Natural killer cell treated with Interleukin-12 subunit alpha and Interleukin-12 subunit beta and Interleukin-15 and Interleukin-18, amount 100 ng/mL, for 72 hours (primary cell): ENCODE results near the gene SNAP25. TPM values are rescaled to one million over a fixed set of nuclear protein-coding genes. Genes with fewer than 3 reads are reported as not detected.
A peak's percentile ranks its signal among the peaks of the same experiment; 100 is the strongest.

Experiments
- ATAC-seq, 2 donors: fragments of 150-1000 bp; cut with Tn5 transposase in 1 of 2; sonication (Bioruptor Pico), chemical (Tn5 transposase) in 1 of 2; 2 replicates each; pipeline ENCODE4 v1.10.0; 2021
- DNase-seq: peaks from one replicate; pipeline ENCODE4 v3.0.0; 2022; ENCODE audit warnings: low spot score
- H3K27ac Mint-ChIP-seq, 2 donors: 1 replicate in 1 of 2; 2 replicates in 1 of 2; pipeline ENCODE4 v1.8.0; 2022; ENCODE audit warnings: mixed read lengths in 2 of 2, mild to moderate bottlenecking in 1 of 2, moderate library complexity in 1 of 2
- H3K27me3 Mint-ChIP-seq, 2 donors: 1 replicate in 1 of 2; 2 replicates in 1 of 2; pipeline ENCODE4 v1.8.0; 2022; ENCODE audit warnings: mixed read lengths in 2 of 2
- H3K36me3 Mint-ChIP-seq: one replicate; pipeline ENCODE4 v1.8.0; 2022; ENCODE audit warnings: mixed read lengths
- H3K4me1 Mint-ChIP-seq, 2 donors: 1 replicate in 1 of 2; 2 replicates in 1 of 2; pipeline ENCODE4 v1.8.0; 2022; ENCODE audit warnings: low read depth in 2 of 2, mixed read lengths in 2 of 2, mild to moderate bottlenecking in 1 of 2
- H3K4me3 Mint-ChIP-seq: one replicate; pipeline ENCODE4 v1.8.0; 2022; ENCODE audit warnings: mixed read lengths
- H3K9me3 Mint-ChIP-seq: 2 replicates; pipeline ENCODE4 v1.8.0; 2022; ENCODE audit warnings: mixed read lengths
- total RNA-seq, 2 donors: library from RNA; stranded (reverse); gene quantifications; one replicate each; pipeline ENCODE4 v1.2.3, GENCODE V29; 2022

SNAP25 gene
- total RNA-seq, 2 donors from 2014 or later: 0.76 TPM; not detected in 1

DNA sequence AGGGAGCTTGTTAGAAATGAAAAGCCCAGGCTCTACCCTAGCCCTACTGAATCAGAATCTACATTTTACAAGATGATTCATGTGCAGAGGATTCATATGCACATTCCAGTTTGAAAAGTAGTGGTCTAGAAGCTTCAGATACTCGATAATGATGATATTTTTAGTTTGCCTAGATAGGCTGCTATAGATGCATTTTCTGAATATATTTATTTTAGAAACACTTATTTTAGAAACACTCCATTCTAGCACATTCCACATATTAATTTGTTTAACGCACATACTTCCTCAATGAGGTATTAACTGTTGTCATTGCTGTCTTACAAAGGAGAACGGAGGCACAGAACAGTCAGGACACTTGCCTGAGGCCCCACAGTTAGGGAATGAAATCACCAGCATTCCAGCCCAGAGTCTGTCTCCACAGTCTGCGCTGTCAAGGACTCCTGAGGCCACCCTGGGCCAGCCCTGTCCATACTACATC lies 64.4 kb downstream of the SNAP25 start:
- H3K36me3 Mint-ChIP-seq: no peaks in the 10 kb centered on the region
- H3K27me3 Mint-ChIP-seq: peaks cover 17 to 34% of the 10 kb centered on the region in 2 donors
- no peak overlapping the region for H3K4me3 Mint-ChIP-seq
- H3K9me3 Mint-ChIP-seq: no peaks in the 10 kb centered on the region
- no peak overlapping the region for H3K27ac Mint-ChIP-seq
- ATAC-seq (no peak), DNase-seq (no peak)
- H3K4me1 Mint-ChIP-seq: no peaks in the 10 kb centered on the region

DNA sequence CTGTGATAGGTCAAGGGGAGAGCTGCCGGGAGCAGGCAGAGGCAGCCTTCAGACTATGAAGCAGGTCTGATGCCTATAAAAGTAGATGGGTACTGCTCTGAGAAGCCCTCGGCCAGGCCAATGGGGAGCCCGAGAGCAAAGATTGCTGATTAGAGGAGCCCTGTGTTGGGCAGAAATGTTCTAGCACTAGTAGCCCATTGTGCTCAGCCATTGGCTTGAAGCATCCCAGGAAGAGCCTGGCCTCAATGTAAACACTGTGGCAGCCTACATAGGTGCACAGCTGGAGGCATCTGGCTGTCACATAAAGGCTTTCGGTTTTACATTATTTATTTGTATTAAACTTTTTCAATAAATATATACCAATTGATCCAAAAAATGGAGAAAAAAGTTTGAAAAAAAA lies 67.7 kb downstream of the SNAP25 start:
- no peak for DNase-seq
- Mint-ChIP-seq H3K4me1 (no peaks in the 10 kb centered on the region), H3K9me3 (no peaks in the 10 kb centered on the region), H3K4me3 (no peak overlapping the region), H3K27me3 (peaks cover 18 to 19% of the 10 kb centered on the region in 2 donors), H3K36me3 (no peaks in the 10 kb centered on the region), H3K27ac (no peak overlapping the region)
- no peak for ATAC-seq

DNA sequence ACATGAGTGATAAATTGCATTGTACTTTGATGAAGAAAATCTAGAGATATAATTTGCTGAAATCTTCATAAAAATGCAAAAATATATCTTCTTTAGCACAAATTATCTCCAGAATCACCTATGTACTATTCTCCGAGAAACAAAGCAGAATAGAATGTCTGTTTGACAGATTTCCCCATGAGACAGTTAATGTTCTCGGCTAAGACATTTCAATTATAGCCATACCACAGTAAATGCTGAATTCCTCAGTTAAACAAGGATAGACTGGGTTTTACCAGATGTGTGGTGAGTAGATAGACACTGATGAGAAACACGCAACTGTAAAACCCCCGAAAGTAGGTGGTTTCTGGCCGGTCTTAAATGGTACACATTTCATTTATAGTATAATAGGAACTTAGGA lies 69.8 kb downstream of the SNAP25 start:
- Mint-ChIP-seq H3K27me3 (peaks cover 19% of the 10 kb centered on the region in 2 donors), H3K4me1 (no peaks in the 10 kb centered on the region), H3K27ac (no peak overlapping the region), H3K9me3 (no peaks in the 10 kb centered on the region), H3K36me3 (no peaks in the 10 kb centered on the region), H3K4me3 (no peak overlapping the region)
- ATAC-seq (no peak), DNase-seq (no peak)

DNA sequence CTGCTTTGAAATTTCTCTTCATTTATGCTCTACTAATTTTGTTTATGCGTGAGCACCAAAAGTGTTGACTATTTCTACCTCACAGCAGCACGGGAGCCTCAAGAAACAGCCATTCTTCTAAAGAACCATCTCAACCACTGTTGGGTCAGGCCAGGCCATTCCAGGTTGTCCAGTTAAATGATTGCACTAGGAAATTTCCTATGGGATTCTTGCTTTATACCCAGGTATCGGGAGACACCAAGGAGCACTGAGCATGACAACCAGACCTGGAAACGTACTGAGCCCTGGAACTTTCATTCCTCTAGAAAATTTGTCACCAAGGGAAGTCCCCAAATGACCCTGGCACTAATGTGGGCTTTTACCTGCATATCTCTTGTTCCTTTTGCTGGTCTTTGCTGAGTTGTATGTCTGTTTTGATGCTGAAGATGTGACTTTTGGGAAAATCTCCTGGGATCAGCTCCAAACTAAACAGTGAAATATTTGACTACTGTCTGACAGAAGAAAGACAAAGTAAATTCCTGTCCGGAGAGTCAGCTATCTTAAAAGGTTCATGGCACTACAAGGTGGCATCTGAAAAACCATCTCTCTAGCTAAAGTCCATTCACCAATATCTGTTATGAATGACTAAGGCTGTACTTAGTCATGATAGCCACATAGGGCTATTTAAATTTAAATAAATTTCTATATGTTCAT lies 70.5 kb downstream of the SNAP25 start:
- ATAC-seq: no peak
- DNase-seq: no peak
- Mint-ChIP-seq H3K27me3 (peaks cover 19% of the 10 kb centered on the region in 2 donors), H3K36me3 (no peaks in the 10 kb centered on the region), H3K9me3 (no peaks in the 10 kb centered on the region), H3K4me3 (no peak overlapping the region), H3K4me1 (no peaks in the 10 kb centered on the region), H3K27ac (no peak overlapping the region)

DNA sequence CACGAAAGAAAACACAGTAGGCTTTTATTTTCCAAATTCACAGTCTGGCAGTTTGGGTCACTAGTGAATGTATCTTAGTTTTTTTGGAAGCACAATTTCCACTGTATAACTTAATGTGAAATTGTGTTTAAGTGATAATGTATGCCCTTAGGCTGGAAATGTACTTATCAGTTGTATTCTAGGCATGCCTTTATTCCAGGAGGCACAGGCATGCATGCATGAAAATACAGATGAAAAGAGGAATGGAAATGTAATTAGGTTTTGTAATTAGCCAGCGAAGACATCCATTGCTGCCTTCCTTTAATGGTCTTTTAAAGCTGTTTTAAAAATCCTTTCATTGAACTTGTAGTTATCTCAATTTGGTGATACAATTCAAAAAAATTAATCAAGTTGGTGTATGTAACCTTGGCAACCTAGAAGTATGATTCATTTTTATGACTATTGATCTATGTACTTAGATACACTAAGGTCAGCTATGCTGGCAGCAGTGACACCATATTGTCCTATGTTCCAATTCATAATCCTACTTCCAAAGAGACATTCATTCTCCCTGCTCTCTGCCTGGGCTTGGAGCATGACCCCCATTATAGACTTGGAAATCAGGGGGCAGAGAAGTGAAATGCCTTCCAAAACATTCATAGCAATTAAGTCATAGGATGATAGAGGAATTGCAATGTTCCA lies 73.1 kb downstream of the SNAP25 start:
- Mint-ChIP-seq H3K36me3 (no peaks in the 10 kb centered on the region), H3K4me1 (no peaks in the 10 kb centered on the region), H3K27ac (no peak overlapping the region), H3K4me3 (no peak overlapping the region), H3K27me3 (peaks cover 7 to 14% of the 10 kb centered on the region in 2 donors), H3K9me3 (no peaks in the 10 kb centered on the region)
- DNase-seq (no peak), ATAC-seq (no peak)

DNA sequence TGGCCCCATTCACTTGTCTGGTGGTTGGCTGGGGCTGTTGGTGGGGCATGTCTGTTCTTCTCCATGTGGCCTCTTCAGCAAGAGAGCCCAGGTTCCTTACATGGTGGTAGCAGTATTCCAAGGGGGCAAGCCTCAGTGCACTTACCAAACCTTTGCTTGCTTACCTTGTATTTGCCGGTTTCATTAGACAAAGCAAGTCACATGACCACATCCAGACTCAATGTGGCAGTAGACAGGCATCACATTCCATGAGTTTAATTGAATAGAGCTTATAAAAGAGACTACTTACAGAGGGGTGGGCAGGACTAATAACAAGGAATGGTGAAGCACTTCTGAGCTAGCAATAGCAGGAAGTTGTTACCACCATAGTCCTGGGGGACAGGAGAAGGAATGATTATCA lies 78.6 kb downstream of the SNAP25 start:
- H3K4me1 Mint-ChIP-seq: peaks cover 3 to 5% of the 10 kb centered on the region in 2 donors
- peaks cover 13 to 14% of the 10 kb centered on the region in 2 donors for H3K27me3 Mint-ChIP-seq
- no peaks in the 10 kb centered on the region for H3K9me3 Mint-ChIP-seq
- no peaks in the 10 kb centered on the region for H3K36me3 Mint-ChIP-seq
- H3K4me3 Mint-ChIP-seq: no peak overlapping the region
- ATAC-seq: no peak
- DNase-seq: no peak
- no peak overlapping the region for H3K27ac Mint-ChIP-seq

DNA sequence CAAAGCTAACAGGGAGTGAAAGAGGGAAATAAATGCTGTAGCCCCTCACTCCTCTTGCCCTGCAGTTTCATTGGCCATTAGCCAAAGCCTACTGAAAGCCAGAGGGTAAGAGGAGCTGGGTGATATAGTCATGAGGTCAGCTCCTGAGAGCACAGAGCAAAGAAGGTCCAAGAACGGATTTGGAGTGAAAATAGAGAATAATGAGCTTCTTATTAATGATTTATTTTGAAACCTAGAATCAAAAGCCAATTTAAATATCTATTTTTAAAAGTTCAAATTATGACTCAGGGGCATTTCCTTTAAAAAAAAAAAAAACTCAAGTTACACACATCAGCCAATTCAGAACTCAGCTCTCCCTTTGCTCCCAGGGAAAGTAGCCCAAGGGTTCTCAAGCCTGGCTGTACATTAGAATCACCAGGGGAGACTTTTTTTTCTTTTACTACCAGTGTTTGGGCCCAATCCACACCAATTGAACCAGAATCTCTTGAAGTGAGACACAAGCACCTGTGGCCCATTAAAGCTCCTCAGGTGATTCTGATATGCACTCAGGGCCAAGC lies 79.1 kb downstream of the SNAP25 start:
- Mint-ChIP-seq H3K4me3 (no peak overlapping the region), H3K9me3 (no peaks in the 10 kb centered on the region), H3K27me3 (peaks cover 9 to 10% of the 10 kb centered on the region in 2 donors), H3K27ac (no peak overlapping the region), H3K36me3 (no peaks in the 10 kb centered on the region), H3K4me1 (peaks cover 3 to 5% of the 10 kb centered on the region in 2 donors)
- ATAC-seq (no peak), DNase-seq (no peak)

DNA sequence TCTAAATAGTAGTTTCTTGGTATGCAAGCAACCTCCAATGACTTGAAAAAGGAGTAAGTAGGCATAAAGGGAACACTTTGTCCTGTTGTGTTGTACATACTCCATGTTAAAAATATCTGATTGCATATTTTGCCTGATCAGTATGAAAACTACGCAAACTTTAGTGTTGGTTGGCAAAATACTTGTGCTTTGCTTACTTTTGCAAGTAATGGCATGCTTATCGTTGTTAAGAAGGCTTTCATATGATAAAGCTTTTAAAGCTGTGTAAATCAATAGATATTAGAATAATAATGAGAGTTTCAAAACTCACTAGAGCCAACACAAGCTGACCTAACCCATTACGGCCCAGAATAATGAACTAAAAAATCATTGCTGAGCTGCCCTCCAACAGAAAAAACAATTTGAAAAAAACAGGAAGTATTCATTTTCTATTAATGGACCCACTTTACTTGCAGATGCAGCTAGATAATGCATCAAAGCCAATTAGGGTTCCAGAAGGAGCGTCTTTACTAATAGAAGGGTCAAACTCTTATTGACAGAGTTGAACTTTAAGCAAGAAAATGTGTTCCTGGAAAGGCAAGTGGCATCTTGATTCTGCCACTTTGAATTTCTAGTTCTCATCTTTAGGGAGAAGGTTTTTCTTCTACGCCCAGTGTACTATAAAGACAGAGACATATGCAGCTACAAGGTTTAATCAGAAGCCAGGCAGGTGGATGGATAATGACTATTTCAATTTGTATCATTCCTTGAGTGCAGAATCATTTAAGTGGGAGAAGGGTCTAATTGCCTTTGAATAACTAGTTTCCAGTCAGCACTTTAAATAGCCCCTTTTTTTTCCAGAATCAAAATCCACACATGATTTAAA lies 82.2 kb downstream of the SNAP25 start:
- H3K9me3 Mint-ChIP-seq: no peaks in the 10 kb centered on the region
- DNase-seq (no peak), ATAC-seq (no peak)
- H3K27ac Mint-ChIP-seq: no peak overlapping the region
- no peaks in the 10 kb centered on the region for H3K36me3 Mint-ChIP-seq
- peaks cover 6 to 10% of the 10 kb centered on the region in 2 donors for H3K27me3 Mint-ChIP-seq
- H3K4me1 Mint-ChIP-seq: peaks cover 9 to 11% of the 10 kb centered on the region in 2 donors
- no peak overlapping the region for H3K4me3 Mint-ChIP-seq

DNA sequence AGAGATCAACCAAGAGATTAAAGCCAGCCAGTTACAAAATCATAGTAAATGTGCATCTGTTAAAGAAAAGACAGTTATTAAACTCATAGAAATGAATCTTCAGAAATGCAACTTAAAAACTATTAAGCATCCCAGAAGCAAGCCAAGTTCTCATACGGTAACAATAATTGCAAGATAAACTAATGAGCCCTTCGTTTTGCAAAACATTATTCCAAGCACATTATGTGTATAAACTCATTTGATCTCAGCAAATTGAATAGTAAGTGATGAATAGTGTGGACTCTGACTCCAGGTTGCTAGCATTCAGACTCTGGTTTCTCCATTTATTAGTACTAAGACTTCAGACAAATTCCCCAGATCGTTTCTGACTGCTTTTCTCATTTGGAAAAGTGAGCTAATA lies 85.2 kb downstream of the SNAP25 start:
- no peak for ATAC-seq
- Mint-ChIP-seq H3K4me1 (peaks cover 28 to 32% of the 10 kb centered on the region in 2 donors), H3K36me3 (peaks cover 5% of the 10 kb centered on the region), H3K9me3 (no peaks in the 10 kb centered on the region), H3K4me3 (no peak overlapping the region), H3K27me3 (peaks cover 14 to 18% of the 10 kb centered on the region in 2 donors), H3K27ac (no peak overlapping the region)
- DNase-seq: no peak

DNA sequence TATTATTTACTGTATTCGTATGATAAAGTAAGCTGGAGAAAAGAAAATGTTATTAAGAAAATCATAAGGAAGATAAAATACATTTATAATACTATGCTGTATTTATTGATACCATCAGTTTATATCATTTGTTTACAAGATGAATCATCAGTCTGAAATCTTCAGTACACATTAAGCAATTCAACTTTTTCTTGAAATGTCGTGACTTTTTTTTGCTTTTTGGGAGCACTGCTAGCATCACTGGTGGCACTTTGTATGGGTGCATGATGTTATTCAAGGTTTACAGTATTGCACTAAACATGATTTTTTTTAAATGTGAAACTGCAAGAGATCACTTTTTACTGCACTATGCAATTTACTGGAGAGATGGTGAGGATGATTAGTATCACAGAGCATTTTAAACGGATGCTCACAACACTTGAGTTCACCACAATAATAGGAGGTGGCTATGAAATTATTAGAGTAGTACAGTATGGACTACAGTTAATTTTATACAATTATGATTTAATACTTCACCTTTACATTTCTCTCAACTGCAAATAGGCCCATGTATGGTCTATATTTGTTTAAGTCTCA lies 85.9 kb downstream of the SNAP25 start:
- H3K4me3 Mint-ChIP-seq: no peak overlapping the region
- peaks cover 7% of the 10 kb centered on the region for H3K36me3 Mint-ChIP-seq
- DNase-seq (no peak), ATAC-seq (no peak)
- H3K27ac Mint-ChIP-seq: no peak overlapping the region
- peaks cover 10 to 21% of the 10 kb centered on the region in 2 donors for H3K27me3 Mint-ChIP-seq
- peaks cover 29 to 34% of the 10 kb centered on the region in 2 donors for H3K4me1 Mint-ChIP-seq
- H3K9me3 Mint-ChIP-seq: no peaks in the 10 kb centered on the region

DNA sequence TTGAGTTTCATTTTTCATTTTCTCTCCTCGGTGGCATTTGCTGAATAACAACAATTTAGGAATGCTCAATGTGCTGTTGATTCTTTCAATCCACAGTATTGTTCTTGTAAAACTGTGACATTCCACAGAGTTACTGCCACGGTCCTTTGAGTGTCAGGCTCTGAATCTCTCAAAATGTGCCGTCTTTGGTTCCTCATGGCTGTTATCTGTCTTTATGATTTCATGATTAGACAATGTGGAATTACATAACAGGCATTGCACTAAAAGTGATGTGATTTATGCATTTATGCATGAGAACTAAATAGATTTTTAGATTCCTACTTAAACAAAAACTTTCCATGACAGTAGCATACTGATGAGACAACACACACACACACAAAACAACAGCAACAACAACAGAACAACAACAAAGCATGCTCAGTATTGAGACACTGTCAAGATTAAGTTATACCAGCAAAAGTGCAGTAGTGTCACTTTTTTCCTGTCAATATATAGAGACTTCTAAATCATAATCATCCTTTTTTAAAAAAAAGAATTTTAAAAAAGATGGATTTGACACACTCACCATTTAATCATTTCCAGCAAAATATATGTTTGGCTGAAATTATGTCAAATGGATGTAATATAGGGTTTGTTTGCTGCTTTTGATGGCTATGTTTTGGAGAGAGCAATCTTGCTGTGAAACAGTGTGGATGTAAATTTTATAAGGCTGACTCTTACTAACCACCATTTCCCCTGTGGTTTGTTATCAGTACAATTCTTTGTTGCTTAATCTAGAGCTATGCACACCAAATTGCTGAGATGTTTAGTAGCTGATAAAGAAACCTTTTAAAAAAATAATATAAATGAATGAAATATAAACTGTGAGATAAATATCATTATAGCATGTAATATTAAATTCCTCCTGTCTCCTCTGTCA lies 88.1 kb downstream of the SNAP25 start:
- Mint-ChIP-seq H3K36me3 (peaks cover 7% of the 10 kb centered on the region), H3K27ac (no peak overlapping the region), H3K4me1 (peaks cover 29 to 34% of the 10 kb centered on the region in 2 donors), H3K27me3 (peaks cover 10 to 25% of the 10 kb centered on the region in 2 donors), H3K9me3 (no peaks in the 10 kb centered on the region), H3K4me3 (peak overlapping the region; percentile 41)
- ATAC-seq (no peak), DNase-seq (no peak)

DNA sequence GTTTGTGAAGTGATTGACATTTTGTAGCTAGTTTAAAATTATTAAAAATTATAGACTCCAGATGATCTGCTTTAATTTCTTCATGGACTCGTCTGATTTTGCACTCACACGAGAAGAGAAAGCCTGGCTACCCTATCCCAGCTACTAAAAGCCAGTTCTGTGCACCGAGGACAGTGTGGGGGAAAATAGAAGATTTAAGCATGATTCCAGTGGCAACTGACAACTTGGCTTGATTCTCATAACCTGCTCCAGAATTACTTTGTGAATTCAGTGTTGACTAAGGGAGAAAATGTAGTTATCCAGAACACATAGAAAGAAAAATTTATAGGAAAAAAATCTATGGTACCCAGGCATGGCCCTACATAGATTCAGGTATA lies 88.7 kb downstream of the SNAP25 start:
- DNase-seq (no peak), ATAC-seq (no peak)
- no peak overlapping the region for H3K4me3 Mint-ChIP-seq
- H3K27ac Mint-ChIP-seq: no peak overlapping the region
- peaks cover 7% of the 10 kb centered on the region for H3K36me3 Mint-ChIP-seq
- H3K9me3 Mint-ChIP-seq: no peaks in the 10 kb centered on the region
- H3K4me1 Mint-ChIP-seq: peaks cover 29 to 34% of the 10 kb centered on the region in 2 donors
- H3K27me3 Mint-ChIP-seq: peaks cover 10 to 31% of the 10 kb centered on the region in 2 donors
